Ishikawa (cell line): Measurements from ENCODE around the gene RREB1.
A peak's percentile ranks its signal among the peaks of the same experiment; 100 is the strongest.

Experiments used
- CEBPB ChIP-seq: IDR thresholded peaks from 2 replicates; pipeline ENCODE4 v1.6.1; 2012
- CREB1 ChIP-seq: IDR thresholded peaks from 2 replicates; pipeline ENCODE4 v1.6.1; 2012; ENCODE audit warnings: low read depth
- EGR1 ChIP-seq: IDR thresholded peaks from 2 replicates; pipeline ENCODE4 v1.6.1; 2012
- EP300 ChIP-seq: IDR thresholded peaks from 2 replicates; pipeline ENCODE4 v1.6.1; 2012; ENCODE audit warnings: borderline replicate concordance
- FOXM1 ChIP-seq: IDR thresholded peaks from 2 replicates; pipeline ENCODE4 v1.6.1; 2012; ENCODE audit warnings: low read depth, borderline replicate concordance
- NFIC ChIP-seq: IDR thresholded peaks from 2 replicates; pipeline ENCODE4 v1.6.1; 2012
- RAD21 ChIP-seq: IDR thresholded peaks from 2 replicates; pipeline ENCODE4 v1.6.1; 2012; ENCODE audit warnings: low read depth
- TAF1 ChIP-seq: IDR thresholded peaks from 2 replicates; pipeline ENCODE4 v1.6.1; 2012; ENCODE audit warnings: low read depth, mild to moderate bottlenecking
- TCF12 ChIP-seq: IDR thresholded peaks from 2 replicates; pipeline ENCODE4 v1.6.1; 2012; ENCODE audit warnings: low read depth
- TEAD4 ChIP-seq: IDR thresholded peaks from 2 replicates; pipeline ENCODE4 v1.6.1; 2012
- YY1 ChIP-seq: IDR thresholded peaks from 2 replicates; pipeline ENCODE4 v1.6.1; 2012; ENCODE audit warnings: low read depth
- ZBTB7A ChIP-seq: IDR thresholded peaks from 2 replicates; pipeline ENCODE4 v1.6.1; 2012; ENCODE audit warnings: low read depth
- TF ChIP-seq, protein P1 (sequence below): IDR thresholded peaks from 2 replicates; pipeline ENCODE4 v1.6.1; 2012
- TF ChIP-seq, protein P2 (sequence below): IDR thresholded peaks from 2 replicates; pipeline ENCODE4 v1.6.1; 2012; ENCODE audit warnings: low read depth, mild to moderate bottlenecking
- TF ChIP-seq, protein P3 (sequence below): IDR thresholded peaks from 2 replicates; pipeline ENCODE4 v1.6.1; 2012

RREB1 gene

DNA sequence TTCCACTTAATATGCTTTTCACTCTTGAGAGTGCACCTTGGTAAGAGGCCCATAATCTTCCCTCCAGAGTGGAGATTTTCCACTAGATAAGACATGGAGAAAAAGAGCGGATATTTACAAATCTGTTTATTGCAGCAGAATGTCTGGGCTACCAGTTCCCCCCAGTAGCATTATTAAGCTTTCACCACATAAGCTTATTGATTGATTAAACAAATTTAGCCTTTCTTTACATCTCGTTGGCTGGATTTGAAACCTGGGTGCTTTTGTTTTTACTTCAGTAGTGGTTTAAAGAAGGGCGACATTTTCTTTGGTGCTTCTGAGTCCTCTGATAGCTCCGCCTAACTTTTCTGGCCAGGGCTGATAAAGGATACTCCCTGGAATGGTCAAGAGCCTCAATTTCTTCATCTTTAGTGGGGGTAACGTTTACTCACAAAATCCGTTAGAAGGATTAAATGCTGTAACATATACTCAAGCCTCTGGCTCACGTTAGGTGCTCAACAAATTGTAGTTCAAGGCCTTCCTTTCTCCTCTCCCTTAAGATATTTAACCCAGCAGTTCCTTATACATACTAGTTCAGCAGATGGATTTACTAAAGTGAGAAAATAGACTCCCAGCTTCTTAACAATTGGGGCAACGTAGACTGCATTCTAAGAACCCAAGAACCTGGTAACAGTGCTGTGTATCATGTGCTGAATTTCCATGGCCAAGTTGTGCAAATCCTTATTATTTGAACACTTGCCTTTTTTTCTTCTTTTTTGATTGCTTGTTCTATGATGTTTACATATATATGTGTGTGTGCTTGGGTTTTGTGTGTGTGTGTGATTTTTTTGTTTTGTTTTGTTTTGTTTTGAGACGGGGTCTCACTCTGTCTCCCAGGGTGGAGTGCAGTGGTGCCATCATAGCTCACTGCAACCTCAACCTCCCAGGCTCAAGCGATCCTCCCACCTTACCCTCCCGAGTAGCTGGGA, 91.4 kb downstream of the RREB1 start:
- TF ChIP-seq FOXM1 (no peak), CEBPB (no peak), NFIC (no peak), RAD21 (no peak), YY1 (no peak), EGR1 (no peak), TEAD4 (no peak), TCF12 (no peak), TAF1 (no peak), ZBTB7A (no peak), CREB1 (no peak)
- TF ChIP-seq, protein P1, sequence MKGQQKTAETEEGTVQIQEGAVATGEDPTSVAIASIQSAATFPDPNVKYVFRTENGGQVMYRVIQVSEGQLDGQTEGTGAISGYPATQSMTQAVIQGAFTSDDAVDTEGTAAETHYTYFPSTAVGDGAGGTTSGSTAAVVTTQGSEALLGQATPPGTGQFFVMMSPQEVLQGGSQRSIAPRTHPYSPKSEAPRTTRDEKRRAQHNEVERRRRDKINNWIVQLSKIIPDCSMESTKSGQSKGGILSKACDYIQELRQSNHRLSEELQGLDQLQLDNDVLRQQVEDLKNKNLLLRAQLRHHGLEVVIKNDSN, result no peak

DNA sequence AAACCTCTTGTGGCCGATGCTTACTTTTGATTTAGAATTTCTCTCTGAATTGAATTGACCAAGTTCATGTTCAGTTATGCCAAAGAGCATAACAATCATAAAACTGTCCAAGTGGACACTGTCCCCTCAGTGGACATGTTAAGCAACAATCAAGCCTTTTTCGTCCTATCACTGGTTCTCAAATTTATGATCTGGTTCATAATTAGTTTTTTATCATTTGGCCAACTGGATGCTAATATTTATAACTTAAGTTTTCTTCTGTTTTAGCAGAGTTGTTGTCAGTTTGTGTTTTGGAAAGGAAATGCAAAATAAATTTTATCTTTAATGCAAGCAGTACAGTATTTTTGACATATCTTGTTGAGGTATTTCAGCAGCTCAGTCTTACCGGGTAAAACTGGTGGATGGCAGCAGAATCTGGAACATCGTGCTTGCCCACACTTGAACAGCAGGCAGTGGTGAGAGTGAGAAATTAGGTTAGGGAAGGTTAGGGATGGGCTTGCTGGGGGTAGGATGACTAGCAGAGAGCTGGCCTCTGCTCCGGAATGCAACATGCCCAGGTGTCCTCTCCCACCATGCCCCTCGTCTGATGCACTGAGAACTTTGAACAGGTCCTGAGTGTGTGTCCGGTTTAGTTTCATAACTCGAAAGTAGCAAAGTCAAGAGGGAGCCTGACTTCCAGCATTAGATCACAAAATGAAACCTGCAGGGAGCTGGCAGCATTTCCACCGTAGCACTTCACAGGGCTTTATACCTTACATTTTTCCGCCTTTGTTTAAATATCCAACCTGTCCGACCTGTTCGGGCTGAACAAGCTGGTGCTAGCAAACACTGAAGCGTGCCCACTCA, 93.1 kb downstream of the RREB1 start:
- peak; percentile 40; the same call in 1 of the 2 replicates for TF ChIP-seq YY1
- TF ChIP-seq FOXM1, result peak; percentile 26; the same call in 1 of the 2 replicates
- no peak for TF ChIP-seq ZBTB7A
- peak; percentile 84 for TF ChIP-seq NFIC
- no peak for TF ChIP-seq EGR1
- TF ChIP-seq TCF12, result peak; percentile 74
- peak; percentile 81; the same call in 1 of the 2 replicates for TF ChIP-seq EP300
- TF ChIP-seq RAD21, result no peak
- peak; percentile 73 for TF ChIP-seq TEAD4
- TF ChIP-seq CREB1, result no peak
- TF ChIP-seq, protein P2, sequence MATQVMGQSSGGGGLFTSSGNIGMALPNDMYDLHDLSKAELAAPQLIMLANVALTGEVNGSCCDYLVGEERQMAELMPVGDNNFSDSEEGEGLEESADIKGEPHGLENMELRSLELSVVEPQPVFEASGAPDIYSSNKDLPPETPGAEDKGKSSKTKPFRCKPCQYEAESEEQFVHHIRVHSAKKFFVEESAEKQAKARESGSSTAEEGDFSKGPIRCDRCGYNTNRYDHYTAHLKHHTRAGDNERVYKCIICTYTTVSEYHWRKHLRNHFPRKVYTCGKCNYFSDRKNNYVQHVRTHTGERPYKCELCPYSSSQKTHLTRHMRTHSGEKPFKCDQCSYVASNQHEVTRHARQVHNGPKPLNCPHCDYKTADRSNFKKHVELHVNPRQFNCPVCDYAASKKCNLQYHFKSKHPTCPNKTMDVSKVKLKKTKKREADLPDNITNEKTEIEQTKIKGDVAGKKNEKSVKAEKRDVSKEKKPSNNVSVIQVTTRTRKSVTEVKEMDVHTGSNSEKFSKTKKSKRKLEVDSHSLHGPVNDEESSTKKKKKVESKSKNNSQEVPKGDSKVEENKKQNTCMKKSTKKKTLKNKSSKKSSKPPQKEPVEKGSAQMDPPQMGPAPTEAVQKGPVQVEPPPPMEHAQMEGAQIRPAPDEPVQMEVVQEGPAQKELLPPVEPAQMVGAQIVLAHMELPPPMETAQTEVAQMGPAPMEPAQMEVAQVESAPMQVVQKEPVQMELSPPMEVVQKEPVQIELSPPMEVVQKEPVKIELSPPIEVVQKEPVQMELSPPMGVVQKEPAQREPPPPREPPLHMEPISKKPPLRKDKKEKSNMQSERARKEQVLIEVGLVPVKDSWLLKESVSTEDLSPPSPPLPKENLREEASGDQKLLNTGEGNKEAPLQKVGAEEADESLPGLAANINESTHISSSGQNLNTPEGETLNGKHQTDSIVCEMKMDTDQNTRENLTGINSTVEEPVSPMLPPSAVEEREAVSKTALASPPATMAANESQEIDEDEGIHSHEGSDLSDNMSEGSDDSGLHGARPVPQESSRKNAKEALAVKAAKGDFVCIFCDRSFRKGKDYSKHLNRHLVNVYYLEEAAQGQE, result no peak
- TF ChIP-seq, protein P1, result no peak
- TF ChIP-seq TAF1, result no peak
- TF ChIP-seq, protein P3, sequence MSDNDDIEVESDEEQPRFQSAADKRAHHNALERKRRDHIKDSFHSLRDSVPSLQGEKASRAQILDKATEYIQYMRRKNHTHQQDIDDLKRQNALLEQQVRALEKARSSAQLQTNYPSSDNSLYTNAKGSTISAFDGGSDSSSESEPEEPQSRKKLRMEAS, result peak; percentile 72
- 0 out of 2 replicates have a peak, but pooled peaks have one; percentile 22 for TF ChIP-seq CEBPB

DNA sequence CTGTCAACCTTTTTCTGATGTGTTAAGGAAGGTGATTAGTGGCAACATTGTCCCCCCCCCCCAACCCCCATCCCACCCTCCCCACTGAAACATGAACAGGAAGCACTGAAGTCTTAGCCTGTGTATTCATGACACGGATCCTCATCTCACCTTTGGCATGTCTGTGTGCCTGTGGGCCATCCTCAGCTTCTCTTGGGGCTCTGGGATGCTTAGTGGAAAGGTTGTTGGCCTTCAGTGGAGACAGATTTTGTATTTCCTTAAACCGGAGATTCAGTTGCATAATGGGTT, 93.6 kb downstream of the RREB1 start:
- TF ChIP-seq EGR1 (no peak), RAD21 (no peak), YY1 (no peak), TAF1 (no peak), TCF12 (no peak), EP300 (no peak), ZBTB7A (no peak), CREB1 (no peak), FOXM1 (no peak), TEAD4 (no peak), NFIC (no peak), CEBPB (no peak)
- TF ChIP-seq, protein P3, result no peak
- TF ChIP-seq, protein P1, result no peak
- TF ChIP-seq, protein P2, result no peak

DNA sequence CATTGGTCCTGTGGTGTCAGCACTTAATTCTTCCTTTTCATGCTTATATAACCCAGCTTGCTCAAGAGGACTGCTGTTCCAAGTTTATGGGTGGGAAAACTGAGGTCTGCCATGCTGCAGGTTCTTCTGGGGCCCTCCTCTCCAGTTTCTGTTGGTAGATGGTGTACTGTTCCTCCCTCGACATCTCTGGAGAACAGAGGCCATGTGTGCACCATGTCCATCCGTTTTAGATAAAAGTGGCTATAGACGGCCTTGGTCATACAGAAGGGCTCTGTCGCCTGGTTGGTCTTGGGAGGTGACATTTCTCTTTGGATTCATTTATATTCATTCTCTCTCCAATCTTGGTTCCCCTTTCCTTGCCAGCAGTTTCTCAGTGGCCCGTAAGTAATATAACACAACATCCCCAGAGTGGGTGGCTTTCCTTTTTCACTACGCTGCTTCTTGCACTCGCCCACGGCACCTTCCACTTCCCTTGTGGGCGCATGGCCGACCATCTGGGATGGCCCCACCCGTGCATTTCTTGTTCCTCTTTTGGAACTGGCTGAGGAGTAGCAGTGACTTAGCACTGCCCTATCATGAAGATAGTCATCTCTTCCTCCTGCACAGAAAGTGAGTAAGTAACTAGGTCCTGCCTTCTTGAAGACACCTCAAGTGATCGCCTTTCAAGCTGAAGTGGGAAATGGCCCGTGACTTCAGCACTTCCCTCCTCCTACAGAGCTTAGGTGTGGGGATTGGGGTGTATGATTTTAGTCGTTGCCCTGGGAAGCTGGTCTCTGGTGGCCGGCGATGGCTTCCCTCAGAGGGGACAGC, 94.2 kb downstream of the RREB1 start:
- TF ChIP-seq TCF12, result no peak
- TF ChIP-seq NFIC, result no peak
- TF ChIP-seq TEAD4, result no peak
- TF ChIP-seq, protein P1, result no peak
- no peak for TF ChIP-seq YY1
- no peak for TF ChIP-seq CEBPB
- TF ChIP-seq EP300, result no peak
- TF ChIP-seq TAF1, result no peak
- TF ChIP-seq, protein P3, result no peak
